Suprapubic skin (tissue), 4 donors: ENCODE data around the gene EP400.

Experiments
- EP300 ChIP-seq: sonication (generic); formaldehyde crosslinking; IDR thresholded peaks from one replicate; pipeline ENCODE4 v1.6.1; 2017; ENCODE audit warnings: antibody characterized with exemption
- POLR2A ChIP-seq, 2 donors: fragments of 450-650 bp; IDR thresholded peaks; one replicate each; pipeline ENCODE4 v1.6.1; 2017; ENCODE audit warnings: antibody characterized with exemption in 2 of 2, mild to moderate bottlenecking in 2 of 2, moderate library complexity in 2 of 2
- POLR2AphosphoS5 ChIP-seq, 3 donors: sonication (generic); formaldehyde crosslinking; IDR thresholded peaks; one replicate each; pipeline ENCODE4 v1.6.1; 2017; ENCODE audit warnings: antibody characterized with exemption in 3 of 3
- TF ChIP-seq, protein P1 (sequence below), 2 donors: fragments of 200-600 bp in 1 of 2; fragments of 450-650 bp in 1 of 2; sonication (generic) in 1 of 2; IDR thresholded peaks; one replicate each; pipeline ENCODE4 v1.5.1; 2016 to 2019; ENCODE audit warnings: antibody characterized with exemption in 2 of 2, mild to moderate bottlenecking in 1 of 2, moderate library complexity in 1 of 2

DNA sequence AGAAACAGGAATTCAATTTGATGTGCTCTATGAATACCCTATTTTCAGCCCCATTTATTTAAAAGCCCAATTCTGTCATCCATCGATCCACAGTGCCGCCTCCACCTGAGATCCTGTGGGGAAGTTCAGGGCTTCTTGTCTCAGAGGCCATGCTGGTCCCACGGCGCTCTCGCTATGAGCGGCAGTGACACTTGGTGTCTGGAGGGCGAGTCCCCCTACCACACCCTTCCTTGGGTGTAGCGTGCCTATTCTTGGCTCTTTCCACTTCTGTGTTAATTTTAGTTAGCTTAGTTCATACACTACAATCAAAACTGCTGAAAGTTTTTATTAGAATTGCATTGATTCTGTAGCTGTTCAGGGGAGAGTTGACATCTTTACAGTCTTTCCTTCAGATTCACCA is 120.6 kb downstream of the EP400 start:
- TF ChIP-seq, protein P1, sequence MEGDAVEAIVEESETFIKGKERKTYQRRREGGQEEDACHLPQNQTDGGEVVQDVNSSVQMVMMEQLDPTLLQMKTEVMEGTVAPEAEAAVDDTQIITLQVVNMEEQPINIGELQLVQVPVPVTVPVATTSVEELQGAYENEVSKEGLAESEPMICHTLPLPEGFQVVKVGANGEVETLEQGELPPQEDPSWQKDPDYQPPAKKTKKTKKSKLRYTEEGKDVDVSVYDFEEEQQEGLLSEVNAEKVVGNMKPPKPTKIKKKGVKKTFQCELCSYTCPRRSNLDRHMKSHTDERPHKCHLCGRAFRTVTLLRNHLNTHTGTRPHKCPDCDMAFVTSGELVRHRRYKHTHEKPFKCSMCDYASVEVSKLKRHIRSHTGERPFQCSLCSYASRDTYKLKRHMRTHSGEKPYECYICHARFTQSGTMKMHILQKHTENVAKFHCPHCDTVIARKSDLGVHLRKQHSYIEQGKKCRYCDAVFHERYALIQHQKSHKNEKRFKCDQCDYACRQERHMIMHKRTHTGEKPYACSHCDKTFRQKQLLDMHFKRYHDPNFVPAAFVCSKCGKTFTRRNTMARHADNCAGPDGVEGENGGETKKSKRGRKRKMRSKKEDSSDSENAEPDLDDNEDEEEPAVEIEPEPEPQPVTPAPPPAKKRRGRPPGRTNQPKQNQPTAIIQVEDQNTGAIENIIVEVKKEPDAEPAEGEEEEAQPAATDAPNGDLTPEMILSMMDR (IDR thresholded peaks at IDR 0.05): no peak
- TF ChIP-seq EP300 (no peak), POLR2AphosphoS5 (IDR thresholded peaks at IDR 0.05) (no peak), POLR2A (IDR thresholded peaks at IDR 0.05) (no peak)
